Measurements from ENCODE around the gene ZNF185. TPM values are rescaled to one million over a fixed set of nuclear protein-coding genes. Genes with fewer than 3 reads are reported as not detected.

Gene ZNF185
- total RNA-seq, 1 donor = 4.7 TPM

DNA sequence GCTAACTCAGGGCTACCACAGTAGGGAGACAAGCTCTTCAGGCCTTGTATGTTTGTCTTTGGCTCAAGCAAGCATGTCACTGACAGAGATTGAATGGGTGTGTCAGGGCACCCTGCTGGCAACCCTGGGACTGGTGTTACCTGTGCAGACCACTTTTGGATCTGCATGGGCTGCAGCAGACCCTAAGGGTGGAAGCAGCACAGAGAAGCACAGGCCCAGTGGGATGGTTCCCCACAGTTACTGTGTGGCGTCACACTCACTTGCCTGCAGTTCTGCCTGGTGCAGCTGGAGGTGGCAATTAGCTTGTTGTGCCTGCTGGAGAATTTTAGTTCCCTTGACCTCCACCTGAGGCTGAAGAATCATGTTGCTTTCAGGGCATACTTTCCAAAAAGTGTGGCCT, 46.0 kb downstream of the ZNF185 start:
- TF ChIP-seq, protein P1, sequence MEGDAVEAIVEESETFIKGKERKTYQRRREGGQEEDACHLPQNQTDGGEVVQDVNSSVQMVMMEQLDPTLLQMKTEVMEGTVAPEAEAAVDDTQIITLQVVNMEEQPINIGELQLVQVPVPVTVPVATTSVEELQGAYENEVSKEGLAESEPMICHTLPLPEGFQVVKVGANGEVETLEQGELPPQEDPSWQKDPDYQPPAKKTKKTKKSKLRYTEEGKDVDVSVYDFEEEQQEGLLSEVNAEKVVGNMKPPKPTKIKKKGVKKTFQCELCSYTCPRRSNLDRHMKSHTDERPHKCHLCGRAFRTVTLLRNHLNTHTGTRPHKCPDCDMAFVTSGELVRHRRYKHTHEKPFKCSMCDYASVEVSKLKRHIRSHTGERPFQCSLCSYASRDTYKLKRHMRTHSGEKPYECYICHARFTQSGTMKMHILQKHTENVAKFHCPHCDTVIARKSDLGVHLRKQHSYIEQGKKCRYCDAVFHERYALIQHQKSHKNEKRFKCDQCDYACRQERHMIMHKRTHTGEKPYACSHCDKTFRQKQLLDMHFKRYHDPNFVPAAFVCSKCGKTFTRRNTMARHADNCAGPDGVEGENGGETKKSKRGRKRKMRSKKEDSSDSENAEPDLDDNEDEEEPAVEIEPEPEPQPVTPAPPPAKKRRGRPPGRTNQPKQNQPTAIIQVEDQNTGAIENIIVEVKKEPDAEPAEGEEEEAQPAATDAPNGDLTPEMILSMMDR (IDR thresholded peaks at IDR 0.05; ENCODE audit: insufficient read depth, low read length) = no peak
- no peak overlapping the region for H3K4me3 ChIP-seq (ENCODE audit: low read depth, low read length)
- no peak for DNase-seq (ENCODE audit: low read depth)

DNA sequence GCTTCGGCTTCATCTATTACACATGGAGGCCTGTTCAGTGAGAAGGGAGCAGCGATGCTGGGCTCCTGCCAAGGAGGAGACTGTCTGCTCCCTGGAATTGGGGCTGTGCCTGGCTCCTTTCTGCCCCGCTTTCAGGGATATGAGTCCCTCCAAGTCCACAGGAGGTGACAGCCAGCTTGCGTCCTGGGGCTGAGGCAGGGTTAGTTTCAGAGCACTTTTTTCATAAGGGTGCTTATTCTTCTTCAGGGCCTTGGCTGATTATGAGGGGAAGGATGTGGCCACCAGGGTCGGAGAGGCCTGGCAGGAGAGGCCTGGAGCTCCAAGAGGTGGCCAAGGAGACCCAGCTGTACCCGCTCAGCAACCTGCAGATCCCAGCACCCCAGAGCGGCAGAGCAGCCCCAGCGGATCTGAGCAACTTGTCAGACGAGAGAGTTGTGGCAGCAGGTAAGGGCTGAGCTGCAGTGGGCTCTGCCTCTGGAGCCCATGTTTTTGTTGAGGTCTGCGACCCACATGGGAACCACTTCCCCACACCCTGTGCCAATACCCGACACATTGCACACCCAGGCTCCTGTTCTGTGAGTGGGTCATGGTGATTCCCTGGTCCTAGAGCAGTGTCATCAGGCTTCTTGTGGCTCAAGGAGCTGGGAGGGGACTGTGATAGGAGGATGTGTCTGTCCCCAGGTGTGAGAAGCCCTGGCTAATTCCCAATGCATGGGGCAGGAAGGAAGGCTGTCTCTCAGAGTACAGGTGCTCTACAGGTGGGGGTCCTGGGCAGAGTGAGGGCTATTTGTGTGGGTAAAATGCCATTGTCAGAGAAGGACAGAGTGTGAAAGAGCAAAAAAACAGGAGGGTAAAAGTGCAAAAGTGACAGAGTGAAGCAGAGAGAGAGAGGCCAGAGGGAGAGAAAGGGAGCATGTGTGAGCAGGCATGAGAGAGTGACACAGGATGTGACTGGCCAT, 47.4 kb downstream of the ZNF185 start:
- DNase-seq (ENCODE audit: low read depth) = no peak
- TF ChIP-seq, protein P1 (IDR thresholded peaks at IDR 0.05; ENCODE audit: insufficient read depth, low read length) = no peak
- H3K4me3 ChIP-seq (ENCODE audit: low read depth, low read length) = no peak overlapping the region

DNA sequence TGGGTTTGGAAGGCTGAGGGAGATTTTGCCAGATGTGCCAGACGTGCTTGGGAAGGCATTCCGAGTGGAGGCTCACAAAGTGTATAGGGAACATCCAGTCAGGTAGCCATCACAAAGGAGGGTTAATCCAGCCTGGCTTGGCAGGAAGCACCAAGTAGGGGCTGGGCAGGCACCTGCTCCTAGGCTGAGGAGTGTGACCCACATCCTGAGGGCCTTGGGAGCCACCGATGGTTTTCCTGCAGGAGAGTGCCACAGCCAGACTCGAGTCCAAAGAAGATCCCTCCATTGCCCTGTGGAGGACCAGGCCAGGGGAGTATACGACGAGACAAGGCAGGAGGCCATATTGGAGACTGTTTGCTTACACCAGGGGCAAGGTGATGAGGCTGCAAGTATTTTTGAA, 48.8 kb downstream of the ZNF185 start:
- H3K4me3 ChIP-seq (ENCODE audit: low read depth, low read length) = no peak overlapping the region
- DNase-seq (ENCODE audit: low read depth) = no peak
- TF ChIP-seq, protein P1 (IDR thresholded peaks at IDR 0.05; ENCODE audit: insufficient read depth, low read length) = no peak

Other genes with a start within 250 kb of the ZNF185 start
- gene MAGEA3, start 199.3 kb upstream of the ZNF185 start, total RNA-seq (ENCODE audit: low replicate concordance) = not detected in 2 replicates
- not detected in 2 replicates for gene CSAG2, start 188.8 kb upstream of the ZNF185 start, total RNA-seq (ENCODE audit: low replicate concordance)
- gene MAGEA2B, start 183.4 kb upstream of the ZNF185 start, total RNA-seq (ENCODE audit: low replicate concordance) = not detected in 2 replicates
- gene CSAG1, start 164.3 kb upstream of the ZNF185 start, total RNA-seq (ENCODE audit: low replicate concordance) = not detected in 2 replicates
- gene MAGEA12, start 164.3 kb upstream of the ZNF185 start, total RNA-seq (ENCODE audit: low replicate concordance) = not detected in 2 replicates
- not detected in 2 replicates for gene MAGEA2, start 144.2 kb upstream of the ZNF185 start, total RNA-seq (ENCODE audit: low replicate concordance)
- not detected in 2 replicates for gene CSAG3, start 138.8 kb upstream of the ZNF185 start, total RNA-seq (ENCODE audit: low replicate concordance)
- gene MAGEA6, start 128.4 kb upstream of the ZNF185 start, total RNA-seq (ENCODE audit: low replicate concordance) = not detected in 2 replicates
- 65.7 and 209 TPM in 2 replicates for gene CETN2, start 67.3 kb upstream of the ZNF185 start, total RNA-seq (ENCODE audit: low replicate concordance)
- gene NSDHL, start 67.0 kb upstream of the ZNF185 start, total RNA-seq (ENCODE audit: low replicate concordance) = 8.8 and 11.7 TPM in 2 replicates
- gene PNMA5, start 96.0 kb downstream of the ZNF185 start, total RNA-seq (ENCODE audit: low replicate concordance) = not detected in 2 replicates
- gene PNMA3, start 158.4 kb downstream of the ZNF185 start, total RNA-seq (ENCODE audit: low replicate concordance) = under 0.01 TPM in 1 of 2 replicates, not detected in the other
- gene PNMA6A, start 174.4 kb downstream of the ZNF185 start, total RNA-seq (ENCODE audit: low replicate concordance) = 1.3 and 14.9 TPM in 2 replicates